Measurements from ENCODE around the gene MGA. TPM values are rescaled to one million over a fixed set of nuclear protein-coding genes. Genes with fewer than 3 reads are reported as not detected.

Gene MGA
- polyA plus RNA-seq, 1 donor (not counting 4 experiments of a cell fraction or from before 2014, with no cell fraction given): 6.3 TPM

DNA sequence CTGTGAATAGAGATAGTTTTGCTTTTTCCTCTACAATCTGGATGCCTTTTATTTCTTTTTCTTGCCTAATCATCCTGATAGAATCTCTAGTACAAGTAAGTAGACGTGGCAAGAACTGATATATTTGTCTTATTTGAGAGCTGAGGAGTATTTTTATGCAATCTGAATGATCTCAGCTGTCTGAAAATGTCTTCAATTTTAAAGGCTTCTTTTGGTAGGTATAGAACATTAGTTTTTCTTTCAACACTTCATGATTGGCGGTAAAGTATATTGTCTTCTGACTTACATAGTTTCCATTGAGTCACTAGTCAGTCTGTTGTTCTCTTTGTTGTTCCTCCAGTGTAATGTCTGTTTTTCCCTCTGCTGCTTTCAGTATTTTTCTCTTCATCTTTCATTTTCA is 31.3 kb downstream of the MGA start:
- no peak for DNase-seq (ENCODE audit: low read depth, low spot score)
- Histone ChIP-seq H2AFZ (ENCODE audit: control insufficient read depth, low read length) (no peak overlapping the region), H3K9ac (ENCODE audit: control insufficient read depth, extremely low read depth, insufficient read depth, low read length) (no peak overlapping the region), H3K4me3 (ENCODE audit: control insufficient read depth in 2 of 3, extremely low read depth in 1 of 3, insufficient read depth in 2 of 3, low read depth in 1 of 3, low read length in 3 of 3) (no peak overlapping the region), H3K4me1 (ENCODE audit: control insufficient read depth, extremely low read depth, insufficient read depth, low read length) (no peaks in the 10 kb centered on the region), H3K9me1 (ENCODE audit: control insufficient read depth, extremely low read depth, insufficient read depth, low read length) (no peaks in the 10 kb centered on the region), H3K9me3 (ENCODE audit: control insufficient read depth, low read depth, low read length) (no peaks in the 10 kb centered on the region), H4K20me1 (ENCODE audit: control insufficient read depth, extremely low read depth, insufficient read depth, low read length) (no peaks in the 10 kb centered on the region), H3K4me2 (ENCODE audit: control insufficient read depth, extremely low read depth, insufficient read depth, low read depth, low read length) (no peak overlapping the region), H3K36me3 (ENCODE audit: control insufficient read depth in 2 of 2, extremely low read depth in 1 of 2, insufficient read depth in 2 of 2, low read length in 2 of 2) (peaks cover 0 to 4% of the 10 kb centered on the region in 2 experiments), H3K27me3 (ENCODE audit: control insufficient read depth, extremely low read depth, insufficient read depth, low read length) (no peaks in the 10 kb centered on the region), H3K27ac (ENCODE audit: control insufficient read depth, insufficient read depth, low read length) (no peak overlapping the region), H3K79me2 (ENCODE audit: control insufficient read depth, insufficient read depth, low read length) (peaks cover 21% of the 10 kb centered on the region)
- no peak for FAIRE-seq
- dilution Hi-C loops (cut with MboI; ENCODE audit: extremely low pct_ligation_motif_present, low sequenced_read_pairs): no loop called here
- TF ChIP-seq, protein P1, sequence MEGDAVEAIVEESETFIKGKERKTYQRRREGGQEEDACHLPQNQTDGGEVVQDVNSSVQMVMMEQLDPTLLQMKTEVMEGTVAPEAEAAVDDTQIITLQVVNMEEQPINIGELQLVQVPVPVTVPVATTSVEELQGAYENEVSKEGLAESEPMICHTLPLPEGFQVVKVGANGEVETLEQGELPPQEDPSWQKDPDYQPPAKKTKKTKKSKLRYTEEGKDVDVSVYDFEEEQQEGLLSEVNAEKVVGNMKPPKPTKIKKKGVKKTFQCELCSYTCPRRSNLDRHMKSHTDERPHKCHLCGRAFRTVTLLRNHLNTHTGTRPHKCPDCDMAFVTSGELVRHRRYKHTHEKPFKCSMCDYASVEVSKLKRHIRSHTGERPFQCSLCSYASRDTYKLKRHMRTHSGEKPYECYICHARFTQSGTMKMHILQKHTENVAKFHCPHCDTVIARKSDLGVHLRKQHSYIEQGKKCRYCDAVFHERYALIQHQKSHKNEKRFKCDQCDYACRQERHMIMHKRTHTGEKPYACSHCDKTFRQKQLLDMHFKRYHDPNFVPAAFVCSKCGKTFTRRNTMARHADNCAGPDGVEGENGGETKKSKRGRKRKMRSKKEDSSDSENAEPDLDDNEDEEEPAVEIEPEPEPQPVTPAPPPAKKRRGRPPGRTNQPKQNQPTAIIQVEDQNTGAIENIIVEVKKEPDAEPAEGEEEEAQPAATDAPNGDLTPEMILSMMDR (optimal IDR thresholded peaks at IDR 0.05 in 1 of 3, IDR thresholded peaks at IDR 0.05 in 1 of 3, conservative IDR thresholded peaks at IDR 0.05 in 1 of 3; ENCODE audit: extremely low read depth in 1 of 3, insufficient read depth in 2 of 3, low read length in 3 of 3): no peak
- TF ChIP-seq EZH2 (IDR thresholded peaks at IDR 0.05; ENCODE audit: low read length): no peak

DNA sequence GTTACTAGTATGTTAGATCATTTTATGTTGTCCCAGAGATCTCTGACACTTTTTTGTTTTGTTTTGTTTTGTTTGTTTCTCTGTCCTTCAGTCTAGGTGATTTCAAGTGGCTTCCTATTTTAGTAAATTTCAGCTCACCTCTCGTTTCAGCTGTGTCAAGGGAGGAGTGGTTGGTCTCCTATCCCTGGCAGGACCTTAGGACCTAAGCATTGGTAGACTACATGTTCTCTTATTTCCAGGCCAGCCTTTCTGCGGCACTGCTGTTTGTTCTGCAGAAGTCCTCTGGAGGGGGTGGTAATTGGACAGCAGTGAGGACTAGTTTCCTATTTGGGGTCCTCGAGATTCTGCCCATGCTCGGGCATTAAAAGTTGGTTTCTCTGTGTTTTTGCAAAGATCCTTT is 31.8 kb downstream of the MGA start:
- Histone ChIP-seq H4K20me1 (ENCODE audit: control insufficient read depth, extremely low read depth, insufficient read depth, low read length) (no peaks in the 10 kb centered on the region), H3K4me2 (ENCODE audit: control insufficient read depth, extremely low read depth, insufficient read depth, low read depth, low read length) (no peak overlapping the region), H3K9ac (ENCODE audit: control insufficient read depth, extremely low read depth, insufficient read depth, low read length) (no peak overlapping the region), H3K9me3 (ENCODE audit: control insufficient read depth, low read depth, low read length) (no peaks in the 10 kb centered on the region), H2AFZ (ENCODE audit: control insufficient read depth, low read length) (no peak overlapping the region), H3K27me3 (ENCODE audit: control insufficient read depth, extremely low read depth, insufficient read depth, low read length) (no peaks in the 10 kb centered on the region), H3K9me1 (ENCODE audit: control insufficient read depth, extremely low read depth, insufficient read depth, low read length) (no peaks in the 10 kb centered on the region), H3K27ac (ENCODE audit: control insufficient read depth, insufficient read depth, low read length) (no peak overlapping the region), H3K79me2 (ENCODE audit: control insufficient read depth, insufficient read depth, low read length) (peaks cover 20% of the 10 kb centered on the region), H3K4me1 (ENCODE audit: control insufficient read depth, extremely low read depth, insufficient read depth, low read length) (no peaks in the 10 kb centered on the region), H3K4me3 (ENCODE audit: control insufficient read depth in 2 of 3, extremely low read depth in 1 of 3, insufficient read depth in 2 of 3, low read depth in 1 of 3, low read length in 3 of 3) (no peak overlapping the region), H3K36me3 (ENCODE audit: control insufficient read depth in 2 of 2, extremely low read depth in 1 of 2, insufficient read depth in 2 of 2, low read length in 2 of 2) (peaks cover 2 to 4% of the 10 kb centered on the region in 2 experiments)
- no peak for DNase-seq (ENCODE audit: low read depth, low spot score)
- TF ChIP-seq EZH2 (IDR thresholded peaks at IDR 0.05; ENCODE audit: low read length): no peak
- TF ChIP-seq, protein P1 (optimal IDR thresholded peaks at IDR 0.05 in 1 of 3, IDR thresholded peaks at IDR 0.05 in 1 of 3, conservative IDR thresholded peaks at IDR 0.05 in 1 of 3; ENCODE audit: extremely low read depth in 1 of 3, insufficient read depth in 2 of 3, low read length in 3 of 3): no peak
- dilution Hi-C loops (cut with MboI; ENCODE audit: extremely low pct_ligation_motif_present, low sequenced_read_pairs): no loop called here
- no peak for FAIRE-seq

All from keratinocyte (primary cell).